Lung microvascular endothelial cell (primary cell): ENCODE data around the gene MYH11. TPM values are rescaled to one million over a fixed set of nuclear protein-coding genes. Genes with fewer than 3 reads are reported as not detected.

Experiments used
- DNase-seq, 2 donors: peaks; one replicate each; pipeline versions ENCODE4 v3.0.0 to v3.0.0-alpha.2; 2010; ENCODE audit warnings: low read depth in 2 of 2
- total RNA-seq: library from RNA; depleted of rRNA; stranded (reverse); fragments of >200 nt; gene quantifications from 2 replicates; pipeline ENCODE4 v1.2.1, GENCODE V29; 2014

Gene MYH11
- total RNA-seq, 1 donor from 2014 or later, result not detected

- no peak for DNase-seq
Measured at GRCh38 chr16:15778204-15778743, 78.6 kb downstream of the MYH11 start.

- DNase-seq, result peak; percentile 44 to 69
Measured at GRCh38 chr16:15777533-15778203, 79.2 kb downstream of the MYH11 start.

- DNase-seq, result no peak
Measured at GRCh38 chr16:15776572-15776971, 80.3 kb downstream of the MYH11 start.

GRCh38 chr16:15775663-15776304, 81.0 kb downstream of the MYH11 start:
- no peak for DNase-seq

- peak in 1 of 2 donors; percentile 29 for DNase-seq
Measured at GRCh38 chr16:15775209-15775608, 81.6 kb downstream of the MYH11 start.

- no peak for DNase-seq
Measured at GRCh38 chr16:15773968-15774367, 82.9 kb downstream of the MYH11 start.

- peak in 1 of 2 donors; percentile 76 for DNase-seq
Measured at GRCh38 chr16:15772579-15773293, 84.1 kb downstream of the MYH11 start.

GRCh38 chr16:15771694-15772093, 85.1 kb downstream of the MYH11 start:
- no peak for DNase-seq

GRCh38 chr16:15770512-15770911, 86.3 kb downstream of the MYH11 start:
- peak; percentile 41 to 60 for DNase-seq

- no peak for DNase-seq
Measured at GRCh38 chr16:15770107-15770506, 86.7 kb downstream of the MYH11 start.

GRCh38 chr16:15769239-15769638, 87.6 kb downstream of the MYH11 start:
- no peak for DNase-seq

- DNase-seq, result no peak
Measured at GRCh38 chr16:15768201-15768600, 88.6 kb downstream of the MYH11 start.

- no peak for DNase-seq
Measured at GRCh38 chr16:15766918-15767317, 89.9 kb downstream of the MYH11 start.

GRCh38 chr16:15765880-15766279, 90.9 kb downstream of the MYH11 start:
- DNase-seq, result peak; percentile 40 to 66

- DNase-seq, result no peak
Measured at GRCh38 chr16:15765116-15765515, 91.7 kb downstream of the MYH11 start.

- no peak for DNase-seq
Measured at GRCh38 chr16:15764112-15764511, 92.7 kb downstream of the MYH11 start.

GRCh38 chr16:15760129-15760528, 96.7 kb downstream of the MYH11 start:
- no peak for DNase-seq

GRCh38 chr16:15759070-15759469, 97.8 kb downstream of the MYH11 start:
- DNase-seq, result no peak

GRCh38 chr16:15757630-15758251, 99.1 kb downstream of the MYH11 start:
- DNase-seq, result no peak

- no peak for DNase-seq
Measured at GRCh38 chr16:15757077-15757386, 99.8 kb downstream of the MYH11 start.

GRCh38 chr16:15754821-15755534, 101.8 kb downstream of the MYH11 start:
- no peak for DNase-seq
